A549 treated with dexamethasone at 1 μM for 4 hours (cell line): ENCODE data around the gene TMEM201. TPM values are rescaled to one million over a fixed set of nuclear protein-coding genes. Genes with fewer than 3 reads are reported as not detected.

Experiments used
- total RNA-seq: library from RNA; stranded (reverse); fragments of 200-300 nt; extraction: Qiagen RNA extraction; gene quantifications from 5 replicates; pipeline ENCODE4 v1.2.3, GENCODE V29; 2022

TMEM201 gene, protein sequence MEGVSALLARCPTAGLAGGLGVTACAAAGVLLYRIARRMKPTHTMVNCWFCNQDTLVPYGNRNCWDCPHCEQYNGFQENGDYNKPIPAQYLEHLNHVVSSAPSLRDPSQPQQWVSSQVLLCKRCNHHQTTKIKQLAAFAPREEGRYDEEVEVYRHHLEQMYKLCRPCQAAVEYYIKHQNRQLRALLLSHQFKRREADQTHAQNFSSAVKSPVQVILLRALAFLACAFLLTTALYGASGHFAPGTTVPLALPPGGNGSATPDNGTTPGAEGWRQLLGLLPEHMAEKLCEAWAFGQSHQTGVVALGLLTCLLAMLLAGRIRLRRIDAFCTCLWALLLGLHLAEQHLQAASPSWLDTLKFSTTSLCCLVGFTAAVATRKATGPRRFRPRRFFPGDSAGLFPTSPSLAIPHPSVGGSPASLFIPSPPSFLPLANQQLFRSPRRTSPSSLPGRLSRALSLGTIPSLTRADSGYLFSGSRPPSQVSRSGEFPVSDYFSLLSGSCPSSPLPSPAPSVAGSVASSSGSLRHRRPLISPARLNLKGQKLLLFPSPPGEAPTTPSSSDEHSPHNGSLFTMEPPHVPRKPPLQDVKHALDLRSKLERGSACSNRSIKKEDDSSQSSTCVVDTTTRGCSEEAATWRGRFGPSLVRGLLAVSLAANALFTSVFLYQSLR
- 8.6 to 14.5 TPM (median 13.8 TPM) in 5 replicates for total RNA-seq

DNA sequence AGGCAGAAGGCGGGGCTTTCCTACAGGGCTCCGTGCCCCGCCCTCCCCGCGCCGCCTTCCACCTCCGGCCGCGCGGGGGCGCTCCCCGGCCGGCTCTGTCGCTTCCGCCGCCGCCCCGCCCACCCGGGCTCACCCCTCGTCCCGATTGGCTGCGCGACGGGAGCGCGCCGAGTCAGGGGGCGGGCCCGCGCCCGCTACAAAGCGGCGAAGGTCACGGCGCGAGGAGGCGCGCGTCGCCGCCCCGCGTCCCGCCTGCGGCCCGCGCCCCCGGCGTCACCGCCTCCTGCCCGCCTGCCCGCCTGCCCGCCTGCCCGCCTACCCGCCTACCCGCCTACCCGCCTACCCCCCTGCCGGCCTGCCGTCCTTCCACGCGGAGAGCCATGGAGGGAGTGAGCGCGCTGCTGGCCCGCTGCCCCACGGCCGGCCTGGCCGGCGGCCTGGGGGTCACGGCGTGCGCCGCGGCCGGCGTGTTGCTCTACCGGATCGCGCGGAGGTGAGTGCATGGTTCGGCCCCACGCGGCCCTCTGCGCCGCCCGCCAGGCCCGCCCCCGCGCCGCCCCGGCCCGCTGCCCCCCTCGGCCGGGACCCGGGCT is at the start of gene TMEM201:
Gene TMEM201 (plus strand): TSS at position 361 of the 593 bp plus-strand sequence. CDS start 20 bp downstream, at position 381.

DNA sequence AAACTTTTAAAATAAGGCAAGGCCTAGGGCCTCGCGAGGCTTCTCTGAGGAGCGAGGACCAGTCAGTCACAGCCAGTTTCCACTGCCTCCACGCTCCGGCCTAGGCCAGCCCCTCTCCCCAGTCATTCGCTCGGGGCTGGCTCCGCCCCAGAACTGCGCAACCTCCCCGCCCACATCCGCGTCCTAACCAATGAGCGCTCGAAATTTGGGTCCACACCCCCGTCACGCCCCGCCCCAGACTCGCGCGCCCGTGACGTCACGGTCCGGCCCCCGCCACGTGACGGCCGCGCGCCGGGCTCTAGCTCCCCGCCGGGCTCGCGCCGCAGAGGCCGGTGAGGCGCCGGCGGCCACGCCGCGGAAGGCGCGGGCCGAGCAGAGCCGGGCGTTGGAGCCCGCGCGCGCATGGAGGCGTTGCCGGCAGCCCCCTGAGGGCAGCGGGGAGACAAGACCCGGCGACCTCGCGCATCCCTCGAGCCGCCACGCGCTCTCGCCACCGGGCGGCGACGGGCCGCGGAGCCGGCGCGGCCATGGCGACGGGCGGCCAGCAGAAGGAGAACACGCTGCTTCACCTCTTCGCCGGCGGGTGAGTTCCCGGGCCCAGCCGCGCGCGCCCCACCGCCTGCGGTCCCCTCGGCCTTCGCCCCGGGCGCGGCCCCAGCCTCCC is 49.4 kb upstream of the TMEM201 start, which contains the start of gene SLC25A33:
Gene SLC25A33 (plus strand): TSS at position 301 of the 664 bp plus-strand sequence. CDS start 227 bp downstream, at position 528.

DNA sequence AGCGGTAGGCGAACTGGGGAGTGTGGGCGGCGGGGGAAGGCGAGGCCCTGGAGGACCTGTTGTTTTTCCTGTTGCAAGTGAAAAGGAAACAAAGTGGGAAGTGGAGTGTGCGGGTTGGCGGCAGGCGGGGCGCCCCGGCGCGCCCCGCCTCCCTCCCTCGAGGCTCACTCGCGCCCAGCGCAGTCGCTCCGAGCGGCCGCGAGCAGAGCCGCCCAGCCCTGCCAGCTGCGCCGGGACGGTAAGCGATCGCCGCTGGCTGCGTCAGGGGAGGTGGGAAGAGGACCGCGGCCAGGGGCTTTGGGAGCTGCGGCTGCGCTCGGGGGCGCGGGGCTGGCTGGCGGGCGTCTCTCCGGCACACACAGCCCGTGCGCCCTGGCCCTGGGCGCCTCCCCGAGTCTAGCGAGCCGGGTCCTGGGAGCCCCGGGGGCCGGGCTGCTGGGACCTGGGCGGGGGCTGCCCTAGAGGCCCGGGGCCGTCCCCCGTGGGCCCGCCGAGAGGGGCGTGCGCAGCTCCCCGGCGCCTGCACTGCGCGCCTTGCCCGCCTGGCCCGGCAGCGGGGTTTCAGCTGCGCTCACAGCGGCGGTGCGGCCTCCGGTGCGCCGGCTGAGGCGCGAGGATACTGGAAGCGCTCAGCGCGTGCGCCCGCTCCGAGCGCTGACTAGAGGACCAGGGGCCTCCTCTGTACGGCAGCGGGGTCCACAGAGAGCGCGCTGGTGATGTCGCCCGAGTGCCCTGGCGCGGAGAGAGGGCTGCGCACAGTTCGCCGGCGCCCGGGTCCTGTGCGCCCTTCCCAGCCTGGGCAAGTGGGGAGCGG is 63.1 kb downstream of the TMEM201 start, which contains the start of gene PIK3CD:
Gene PIK3CD (plus strand): TSS at position 167 of the 814 bp plus-strand sequence. CDS start 58,725 bp downstream, outside the sequence.

Other genes starting within 250 kb of the TMEM201 start
- 2.8 to 3.3 TPM (median 3.0 TPM) in 5 replicates for gene SLC25A33, start 49.4 kb upstream of the TMEM201 start, total RNA-seq
- gene PIK3CD, start 62.8 kb downstream of the TMEM201 start, total RNA-seq: 8.0 to 12.3 TPM (median 10.4 TPM) in 5 replicates
- gene CLSTN1, start 235.1 kb downstream of the TMEM201 start, total RNA-seq: 52.6 to 72.4 TPM (median 70.2 TPM) in 5 replicates